ENCODE measurements around the gene MTIF3.

Gene MTIF3

DNA sequence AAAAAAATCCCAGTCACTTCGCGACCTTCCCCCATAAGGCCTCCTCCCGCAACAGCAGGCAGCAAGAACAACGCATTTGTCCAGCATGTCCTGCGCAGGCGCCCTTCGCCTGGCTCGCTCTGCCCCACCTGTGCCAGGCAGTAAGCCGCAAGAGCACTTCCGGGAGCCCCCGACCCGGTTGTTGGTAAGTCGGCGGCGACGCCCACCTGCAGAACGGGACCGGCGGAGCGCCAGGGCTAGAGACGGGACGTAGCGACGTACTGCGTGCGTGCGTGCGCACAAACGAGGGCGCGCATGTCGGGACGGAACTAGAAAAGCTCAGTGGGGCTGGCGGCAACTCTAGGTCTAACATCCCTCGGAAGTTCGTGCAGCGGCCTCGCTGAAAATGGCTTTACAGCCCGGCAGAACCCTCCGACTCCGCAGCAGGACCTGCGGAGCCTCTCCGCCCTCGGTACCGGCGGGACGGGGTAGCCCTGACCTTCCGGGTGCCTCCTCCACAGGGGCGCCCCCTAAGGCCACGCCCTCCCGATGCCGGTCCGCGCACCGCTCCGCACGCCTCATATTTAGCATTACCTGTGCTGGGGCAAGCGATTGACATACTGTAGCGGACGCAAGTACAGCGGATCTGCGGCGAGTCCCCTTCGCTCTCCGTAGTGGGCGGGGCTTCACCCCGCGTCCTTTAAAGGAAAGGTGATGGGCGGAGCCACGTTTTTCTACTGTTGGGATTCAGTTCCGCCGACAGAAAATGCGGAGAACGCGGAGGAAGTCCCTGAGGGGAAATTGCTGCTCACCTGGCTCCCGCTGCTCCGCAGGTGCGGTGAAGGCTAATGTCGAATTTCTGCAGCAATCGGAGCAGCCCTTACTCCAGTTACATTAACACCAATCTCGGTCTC lies at the start of gene MTIF3:
Gene MTIF3 (minus strand): TSS at position 629 of the 893 bp plus-strand sequence. CDS start 10,116 bp downstream, outside the sequence.
- DNase-seq: peak; percentile 95

DNA sequence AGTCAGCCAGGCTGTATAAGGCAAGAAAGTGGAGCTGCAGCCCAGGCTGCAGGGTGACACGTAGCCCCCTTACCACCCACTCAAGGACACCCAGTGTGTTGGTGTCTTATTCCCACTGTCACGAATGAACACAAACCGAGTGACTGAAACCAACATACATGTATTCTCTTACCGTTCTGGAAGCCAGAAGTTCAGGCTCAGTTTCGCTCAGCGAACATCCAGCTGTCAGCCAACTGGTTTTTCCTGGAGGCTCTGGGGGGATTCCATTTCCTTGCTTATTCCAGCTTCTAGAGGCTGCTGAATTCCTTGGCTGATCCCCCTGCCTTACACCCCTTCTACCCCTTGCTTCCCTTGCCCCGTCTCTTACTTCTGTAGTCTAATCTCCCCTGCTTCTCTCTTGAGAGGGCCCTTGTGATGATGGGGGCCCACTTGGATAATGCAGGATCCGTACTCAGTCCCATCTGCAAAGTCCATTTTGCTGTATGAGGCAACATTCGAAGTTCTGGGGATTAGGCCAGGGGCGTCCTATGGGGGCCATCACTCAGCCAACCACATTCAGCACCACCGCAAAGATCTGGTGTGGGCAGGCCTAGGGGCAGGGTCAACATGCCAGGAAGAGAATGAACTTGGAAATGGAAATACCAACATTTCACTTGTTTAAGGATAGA lies 47.3 kb upstream of the MTIF3 start:
- no peak for DNase-seq

DNA sequence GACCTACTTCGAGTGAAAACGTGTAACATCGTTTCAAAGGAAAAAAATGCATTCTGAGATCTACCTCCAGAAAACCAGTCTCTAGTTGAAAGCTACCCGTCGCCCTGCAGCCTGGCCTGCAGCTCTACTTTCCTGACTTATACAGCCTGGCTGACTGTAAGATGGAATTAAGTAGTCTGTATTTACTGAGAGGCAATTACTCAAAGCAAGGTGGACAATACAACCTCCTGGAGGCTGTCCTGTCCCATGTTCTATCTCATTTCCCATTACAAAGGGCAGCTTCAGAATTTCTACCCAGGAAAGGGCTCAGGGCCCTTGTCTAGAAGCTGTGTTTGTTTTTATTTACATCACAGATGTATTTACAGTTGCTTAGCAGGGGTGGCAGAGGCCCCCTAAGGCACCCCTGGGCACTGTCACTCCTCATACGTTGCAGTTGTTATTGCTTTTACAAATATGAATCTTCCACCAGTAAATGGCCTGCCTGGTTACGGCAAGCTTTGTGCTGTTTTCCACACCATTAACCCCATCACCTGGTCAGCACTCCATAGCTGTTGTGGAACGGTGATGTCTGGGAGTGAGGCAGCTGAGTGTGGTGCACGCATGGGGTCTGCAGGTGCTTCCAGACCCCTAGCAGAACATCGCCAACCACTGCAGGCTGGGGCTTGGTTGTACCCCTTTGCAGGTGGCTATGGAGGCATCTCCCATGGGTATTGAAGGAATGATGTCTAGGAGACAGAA lies 46.3 kb upstream of the MTIF3 start:
- DNase-seq: no peak

GRCh38 chr13:27496006-27496405 lies 45.6 kb upstream of the MTIF3 start:
- DNase-seq: no peak

GRCh38 chr13:27495551-27495950 lies 45.2 kb upstream of the MTIF3 start:
- DNase-seq: no peak

DNA sequence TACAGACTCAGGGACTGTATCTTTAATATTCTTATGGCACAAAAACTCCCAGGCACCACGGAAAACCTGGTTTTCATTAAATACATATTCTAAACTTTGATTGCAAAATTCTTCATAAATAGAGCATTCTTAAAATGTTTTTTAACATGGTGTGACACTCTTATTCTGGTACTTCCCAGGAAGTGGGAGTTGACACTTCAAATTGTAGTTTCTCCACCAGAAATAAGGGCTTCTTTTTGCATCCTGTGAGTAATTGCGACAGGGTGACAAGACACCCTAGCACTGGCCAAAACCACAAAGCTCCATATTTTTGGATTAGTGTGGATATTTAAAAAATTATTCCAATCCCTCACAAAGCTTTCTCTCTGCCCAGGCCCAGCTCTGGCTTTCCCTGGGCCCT lies 43.6 kb upstream of the MTIF3 start:
- DNase-seq: no peak

- no peak for DNase-seq
Measured at GRCh38 chr13:27489456-27489855, 39.1 kb upstream of the MTIF3 start.

- DNase-seq: no peak
Measured at GRCh38 chr13:27487776-27488175, 37.4 kb upstream of the MTIF3 start.

DNA sequence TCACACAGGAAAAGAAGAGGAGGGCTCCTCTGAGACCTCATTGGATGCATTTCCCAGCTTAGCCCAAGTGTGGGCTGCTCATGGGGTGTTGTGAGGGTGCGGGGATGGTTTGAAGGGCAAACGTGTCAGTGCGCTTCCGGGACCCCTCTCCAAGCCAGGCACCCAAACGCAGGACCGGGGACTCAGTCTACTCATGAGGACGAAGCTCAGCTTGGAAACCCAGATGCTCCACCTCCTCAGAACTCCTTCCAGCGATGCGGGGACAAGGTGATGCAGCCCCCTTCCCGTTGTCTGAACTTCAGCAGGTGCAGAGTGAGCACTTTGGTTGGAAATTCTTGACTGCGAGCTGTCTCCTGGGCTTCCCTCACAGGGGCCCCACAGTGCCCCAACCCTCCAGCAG lies 33.1 kb upstream of the MTIF3 start:
- DNase-seq: no peak

GRCh38 chr13:27482983-27483382 lies 32.6 kb upstream of the MTIF3 start:
- no peak for DNase-seq

DNA sequence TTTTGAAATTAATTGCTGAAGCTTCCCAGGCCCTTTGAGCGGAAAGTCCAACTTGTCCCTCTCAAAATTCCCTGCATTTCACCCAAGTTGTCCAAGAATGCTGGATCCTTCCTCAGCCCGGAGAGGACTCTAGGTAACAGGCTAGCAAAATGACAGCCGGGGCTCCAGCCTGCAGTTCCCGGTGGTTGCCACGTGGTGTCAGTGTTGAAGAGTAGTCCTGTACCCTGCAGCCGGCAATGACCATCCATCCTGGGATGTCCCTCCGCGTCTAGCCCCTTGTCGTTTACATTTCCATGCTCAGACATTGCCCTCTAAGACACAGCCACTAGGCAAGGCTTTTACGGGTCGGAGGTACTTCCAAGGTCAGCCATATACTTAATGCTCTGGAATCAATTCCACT lies 31.4 kb upstream of the MTIF3 start:
- no peak for DNase-seq

DNA sequence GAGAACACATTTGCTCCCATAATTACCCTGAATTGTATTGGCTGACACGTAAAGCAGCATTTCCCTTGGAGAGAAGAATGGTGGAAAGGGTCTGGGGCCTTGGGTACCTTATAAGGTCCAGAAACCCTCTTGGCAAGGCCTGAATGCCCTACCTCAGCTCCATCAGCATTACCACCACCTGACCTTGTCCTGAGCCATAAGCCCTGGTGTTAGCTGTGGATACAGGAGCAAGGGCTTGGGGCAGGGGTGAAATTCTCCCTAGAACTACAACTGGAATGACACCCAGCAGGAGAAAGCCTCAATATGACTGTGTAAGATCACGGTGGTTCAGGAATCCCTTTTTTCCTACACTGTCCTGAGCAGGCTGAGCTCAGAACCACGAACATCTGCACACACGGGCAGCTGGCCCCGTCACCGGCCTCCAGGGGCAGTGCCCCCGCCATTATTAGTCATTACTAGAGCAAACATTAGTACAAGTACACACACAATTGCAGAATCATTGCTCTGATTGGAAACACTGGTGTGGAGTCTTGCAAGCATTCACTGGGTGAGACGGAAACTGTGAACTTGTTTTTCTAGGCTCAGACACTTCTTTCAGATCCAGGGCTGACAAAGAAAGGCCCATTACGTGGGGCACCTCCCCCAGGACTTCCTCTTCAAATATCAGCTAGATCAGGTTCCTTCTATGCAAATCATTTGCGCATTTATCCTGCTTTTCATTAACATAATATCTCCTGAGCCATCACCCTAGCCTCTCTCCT lies 26.8 kb upstream of the MTIF3 start:
- DNase-seq: no peak

DNA sequence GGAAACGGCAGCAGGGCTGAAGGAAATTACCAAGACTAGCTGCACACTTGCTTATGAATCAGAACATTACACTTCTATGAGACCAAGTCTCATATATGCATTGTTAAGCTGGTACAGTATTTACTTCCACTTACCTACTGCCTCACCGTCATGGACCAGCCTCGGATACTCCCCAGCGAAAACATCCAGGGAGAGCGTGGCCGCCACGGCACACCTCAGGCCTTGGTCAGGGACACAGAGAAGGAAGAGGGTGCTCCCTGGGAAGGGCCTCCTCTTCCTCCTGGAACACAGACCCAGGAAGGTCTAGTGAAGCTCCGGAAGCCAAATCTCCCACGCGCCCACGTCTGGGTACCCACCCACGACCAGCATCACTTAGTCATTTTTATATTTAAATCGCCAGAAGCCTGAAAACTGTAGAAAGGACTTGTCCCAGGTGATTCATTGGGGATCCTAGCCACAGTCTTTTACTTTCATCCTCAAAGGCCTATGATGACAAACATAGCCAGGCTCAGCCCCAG lies 24.4 kb upstream of the MTIF3 start:
- DNase-seq: no peak

GRCh38 chr13:27472941-27473340 lies 22.6 kb upstream of the MTIF3 start:
- DNase-seq: no peak

- no peak for DNase-seq
Measured at GRCh38 chr13:27472441-27472840, 22.1 kb upstream of the MTIF3 start.

GRCh38 chr13:27470075-27470820 lies 19.9 kb upstream of the MTIF3 start:
- no peak for DNase-seq

GRCh38 chr13:27466513-27466912 lies 16.1 kb upstream of the MTIF3 start:
- no peak for DNase-seq

DNA sequence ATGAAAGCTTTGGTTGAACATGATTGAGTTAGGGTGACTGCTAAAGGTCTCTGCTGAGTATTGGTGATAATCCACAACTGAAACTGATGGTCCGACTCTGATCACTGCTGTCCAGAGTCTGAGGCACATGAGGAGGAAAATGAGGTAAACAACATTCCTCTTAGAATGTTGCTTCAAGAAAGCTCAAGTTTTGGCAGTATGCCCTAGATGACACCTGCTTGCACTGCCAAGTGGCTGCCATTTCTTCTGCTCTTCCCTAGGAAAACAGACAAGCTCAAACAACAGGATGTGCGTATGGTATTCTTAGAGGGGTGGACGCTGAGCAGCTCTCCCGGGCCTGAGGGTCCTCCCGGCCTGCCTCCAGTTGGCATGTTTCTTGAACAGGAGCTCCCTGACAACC lies 15.2 kb upstream of the MTIF3 start:
- no peak for DNase-seq

GRCh38 chr13:27463500-27463899 lies 13.1 kb upstream of the MTIF3 start:
- DNase-seq: no peak

GRCh38 chr13:27461940-27462584 lies 11.7 kb upstream of the MTIF3 start:
- DNase-seq: no peak

DNA sequence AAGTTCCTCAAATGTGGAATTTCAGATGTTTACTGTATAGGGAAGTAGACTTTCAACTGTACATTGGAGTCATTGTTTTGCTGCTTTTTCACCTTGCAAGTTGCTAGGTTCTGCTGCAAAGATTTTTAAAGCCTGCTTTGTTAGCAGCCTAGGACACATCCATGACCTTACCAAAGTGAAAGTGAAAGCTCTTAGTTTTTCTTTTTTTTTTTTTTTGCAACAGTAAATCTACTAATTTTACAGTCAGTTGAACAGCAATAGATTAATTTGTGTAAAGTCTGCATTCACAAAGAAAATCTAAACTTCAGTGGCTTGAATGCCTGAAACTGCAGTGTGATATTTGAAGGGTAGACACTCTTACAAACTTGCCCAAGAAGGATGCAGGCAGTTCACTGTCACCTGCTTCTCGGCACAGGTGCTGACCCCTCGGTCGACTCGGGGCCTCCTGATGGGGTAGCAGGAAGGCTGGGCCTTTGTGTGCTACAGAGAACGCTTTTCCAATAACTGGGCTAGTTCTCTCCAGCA lies 5.0 kb upstream of the MTIF3 start:
- peak; percentile 44 for DNase-seq
